Tongue (tissue), 2 donors: ENCODE data around the gene KMT2C. TPM values are rescaled to one million over a fixed set of nuclear protein-coding genes. Genes with fewer than 3 reads are reported as not detected.
"Not testable (repeated sequence)": the region's sequence is repeated elsewhere in the genome, so short reads cannot be mapped to it uniquely, and the experiment has no call there.

Source experiments
- DNase-seq: peaks from one replicate; pipeline ENCODE4 v3.0.0-alpha.2; 2015
- total RNA-seq: library from RNA; depleted of rRNA; stranded (reverse); fragments of >200 nt; gene quantifications from one replicate; pipeline ENCODE4 v1.2.3, GENCODE V29; 2014

The KMT2C gene
- total RNA-seq = 97.7 TPM

DNA sequence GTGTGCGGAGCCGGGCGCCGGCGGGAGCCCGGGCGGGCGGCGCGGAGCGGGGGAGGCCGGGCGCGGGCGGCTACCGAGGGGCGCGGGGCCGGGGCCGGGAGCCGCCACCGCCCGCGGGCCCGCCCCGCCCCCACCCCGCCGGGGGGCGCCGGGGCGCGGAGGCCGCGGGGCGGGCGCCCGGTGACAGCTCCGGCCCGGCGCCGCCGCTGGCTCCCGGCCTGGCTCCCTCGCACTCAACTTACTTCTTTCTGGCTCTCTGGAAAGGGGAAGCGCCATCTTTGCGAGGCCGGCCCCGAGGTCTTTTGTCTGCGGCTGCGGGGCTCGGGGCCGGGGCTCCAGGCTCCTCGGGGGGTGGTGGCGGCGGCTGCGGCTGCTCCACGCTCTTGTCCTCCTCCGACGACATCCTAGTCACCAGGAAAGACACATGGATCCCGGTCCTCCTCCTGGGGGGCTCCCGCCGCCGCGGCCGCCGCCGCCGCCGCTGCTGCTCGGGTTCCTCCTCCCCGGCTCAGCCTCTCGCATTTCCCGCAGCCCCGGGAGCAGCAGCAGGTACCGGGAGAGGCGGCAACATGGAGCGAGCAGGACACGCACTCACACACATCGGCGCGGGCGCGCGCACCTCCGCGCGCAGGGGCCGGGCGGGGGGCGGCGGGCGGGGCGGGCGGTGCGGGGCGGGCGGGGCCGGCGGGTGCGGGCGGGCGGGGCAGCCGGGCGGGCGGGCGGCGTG, at the start of gene KMT2C:
KMT2C (minus strand) TSS at position 620 of the 727 bp plus-strand sequence; CDS start at position 403, 217 bp downstream.
- DNase-seq = no peak

DNA sequence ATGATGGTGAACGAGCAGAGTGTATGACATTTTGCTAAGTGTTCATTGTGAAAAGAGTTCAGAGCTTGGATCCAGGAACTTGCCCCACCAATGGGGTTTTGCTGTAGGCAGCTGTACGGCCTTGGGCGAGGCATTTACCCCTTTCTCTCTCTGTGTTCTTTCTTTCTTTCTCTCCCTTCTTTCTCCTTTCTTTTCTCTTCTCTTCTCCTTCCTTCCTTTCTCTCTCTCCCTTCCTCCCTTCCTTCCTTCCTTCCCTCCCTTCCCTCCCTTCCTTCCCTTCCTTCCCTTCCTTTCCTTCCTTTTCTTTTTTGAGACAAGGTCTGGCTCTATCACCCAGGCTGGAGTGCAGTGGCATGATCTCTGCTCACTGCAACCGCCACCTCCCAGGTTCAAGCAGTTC, 45.3 kb upstream of the KMT2C start:
- no peak for DNase-seq

DNA sequence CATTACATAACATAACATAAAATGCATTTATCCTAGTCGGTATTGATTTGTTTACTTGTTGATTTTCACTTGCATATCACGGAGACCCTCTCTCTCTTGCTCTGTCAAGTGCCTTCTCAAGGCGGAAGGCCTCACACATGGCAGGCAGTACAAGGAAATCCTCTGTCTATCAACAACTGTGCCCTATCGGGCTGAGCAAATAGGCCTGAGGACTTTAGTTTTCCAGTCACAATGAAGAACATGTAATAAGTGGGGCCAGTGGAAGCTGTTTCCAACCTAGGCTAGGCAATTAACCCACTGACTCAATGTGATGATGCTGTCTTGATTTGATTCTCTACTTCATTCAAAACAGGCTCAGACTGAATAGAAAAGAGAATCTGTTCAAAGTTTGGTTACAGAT, 44.9 kb upstream of the KMT2C start:
- no peak for DNase-seq

DNA sequence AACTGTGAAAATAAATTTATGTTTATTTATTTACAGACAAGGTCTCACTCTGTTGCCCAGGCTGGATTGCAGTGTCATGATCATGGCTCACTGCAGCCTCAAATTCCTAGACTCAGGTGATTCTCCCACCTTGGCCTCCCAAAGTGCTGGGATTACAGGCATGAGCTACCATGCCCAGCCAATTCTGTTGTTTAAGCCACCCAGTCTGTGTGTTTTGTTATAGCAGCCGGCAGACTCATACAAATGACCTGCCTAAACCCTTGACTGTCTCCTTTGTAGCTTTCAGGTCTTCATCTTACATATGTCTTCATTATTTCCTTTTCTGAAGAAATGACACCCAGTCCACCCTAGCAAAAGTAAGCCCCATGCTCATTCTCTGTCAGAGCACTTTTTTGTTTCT, 43.8 kb upstream of the KMT2C start:
- no peak for DNase-seq

DNA sequence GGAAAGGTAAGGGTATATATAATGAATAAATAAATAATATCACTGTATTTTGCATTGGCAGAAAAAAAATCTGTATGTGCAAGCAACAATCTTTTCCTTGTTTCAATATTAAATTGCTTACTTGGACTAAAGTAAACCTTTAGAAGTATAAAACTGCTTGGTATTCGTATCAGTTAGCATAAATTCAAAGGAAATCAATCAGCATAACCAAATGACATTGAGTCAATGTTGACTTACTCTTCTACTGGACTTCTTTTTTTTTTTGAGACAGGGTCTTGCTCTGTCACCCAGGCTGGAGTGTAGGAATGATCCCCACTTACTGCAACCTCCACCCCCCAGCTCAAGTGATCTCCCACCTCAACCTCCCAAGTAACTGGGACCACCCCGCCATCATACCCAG, 42.3 kb upstream of the KMT2C start:
- no peak for DNase-seq

DNA sequence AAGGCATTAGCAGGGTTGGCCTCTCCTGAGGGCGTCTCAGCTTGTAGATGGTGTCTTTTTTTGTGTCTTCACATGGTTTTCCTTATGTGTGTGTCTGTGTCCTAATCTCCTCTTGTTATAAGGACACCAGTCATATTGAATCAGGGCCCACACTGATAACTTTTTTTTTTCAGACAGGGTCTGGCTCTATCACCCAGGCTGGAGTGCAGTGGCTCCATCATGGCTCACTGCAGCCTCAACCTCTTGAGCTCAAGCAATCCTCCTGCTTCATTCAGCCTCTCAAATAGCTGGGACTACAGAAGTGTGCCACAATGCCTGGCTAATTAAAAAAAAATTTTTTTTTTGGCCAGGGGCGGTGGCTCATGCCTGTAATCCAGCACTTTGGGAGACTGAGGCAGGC, 41.3 kb upstream of the KMT2C start:
- DNase-seq = no peak

DNA sequence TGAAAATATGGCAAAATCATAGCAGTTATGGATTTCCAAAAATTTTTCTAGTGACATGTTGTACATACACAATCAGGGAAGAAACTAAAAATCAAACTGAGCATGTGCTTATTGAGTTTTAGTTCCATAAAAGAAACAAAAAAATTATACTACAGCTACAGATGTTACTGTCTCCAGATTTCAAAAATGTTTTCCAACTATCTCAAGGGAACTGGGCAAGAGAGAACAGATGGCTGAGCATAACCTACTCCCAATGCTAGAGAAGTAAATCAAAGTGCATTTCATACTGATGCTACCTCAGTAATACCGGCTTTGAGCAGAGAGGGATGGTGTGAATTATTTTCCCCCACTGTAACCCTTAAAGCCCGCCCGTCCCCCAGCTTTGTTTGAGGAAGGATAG, 40.7 kb upstream of the KMT2C start:
- peak; percentile 28 for DNase-seq

DNA sequence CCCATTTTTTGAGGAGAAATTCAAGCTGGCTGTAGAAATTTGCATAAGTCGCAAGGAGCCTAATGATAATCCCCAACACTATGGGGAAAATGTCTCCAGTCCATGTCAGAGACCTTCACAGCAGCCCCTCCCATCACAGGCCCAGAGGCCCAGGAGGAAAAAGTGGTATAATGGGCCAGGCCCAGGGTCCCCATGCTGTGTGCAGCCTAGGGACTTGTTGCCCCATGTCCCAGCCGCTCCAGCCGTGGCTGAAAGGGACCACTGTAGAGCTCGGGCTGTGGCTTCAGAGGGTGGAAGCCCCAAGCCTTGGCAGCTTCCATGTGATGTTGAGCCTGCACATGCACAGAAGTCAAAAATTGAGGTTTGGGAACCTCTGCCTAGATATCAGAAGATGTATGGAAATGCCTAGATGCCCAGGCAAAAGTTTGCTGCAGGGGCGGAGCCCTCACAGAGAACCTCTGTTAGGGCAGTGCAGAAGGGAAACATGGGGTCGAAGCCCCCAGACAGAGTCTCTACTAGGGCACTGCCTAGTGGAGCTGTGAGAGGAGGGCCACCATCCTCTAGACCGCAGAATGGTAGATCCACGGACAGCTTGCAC, 35.3 kb upstream of the KMT2C start:
- DNase-seq = not testable (repeated sequence)

DNA sequence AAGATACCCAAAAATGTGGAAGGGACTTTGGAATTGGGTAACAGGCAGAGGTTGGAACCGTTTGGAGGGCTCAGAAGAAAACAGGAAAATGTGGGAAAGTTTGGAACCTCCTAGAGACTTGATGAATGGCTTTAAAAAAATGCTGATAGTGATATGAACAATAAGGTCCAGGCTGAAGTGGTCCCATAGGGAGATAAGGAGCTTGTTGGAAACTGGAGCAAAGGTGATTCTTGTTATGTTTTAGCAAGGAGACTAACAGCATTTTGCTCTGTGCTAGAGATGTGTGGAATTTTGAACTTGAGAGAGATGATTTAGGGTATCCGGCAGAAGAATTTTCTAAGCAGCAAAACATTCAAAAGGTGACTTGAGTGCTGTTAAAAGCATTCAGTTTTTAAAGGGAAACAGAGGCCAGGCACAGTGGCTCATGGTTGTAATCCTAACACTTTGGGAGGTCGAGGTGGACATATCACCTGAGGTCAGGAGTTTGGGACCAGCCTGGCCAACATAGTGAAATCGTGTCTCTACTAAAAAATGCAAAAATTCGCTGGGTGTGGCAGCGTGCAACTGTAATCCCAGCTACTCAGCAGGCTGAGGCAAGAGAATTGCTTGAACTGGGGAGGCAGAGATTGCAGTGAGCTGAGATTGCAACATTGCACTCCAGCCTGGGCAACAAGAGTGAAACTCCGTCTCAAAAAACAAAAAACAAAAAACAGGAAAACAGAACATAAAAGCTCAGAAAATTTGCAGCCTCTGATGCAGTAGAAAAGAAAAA, 34.6 kb upstream of the KMT2C start:
- DNase-seq = not testable (repeated sequence)

DNA sequence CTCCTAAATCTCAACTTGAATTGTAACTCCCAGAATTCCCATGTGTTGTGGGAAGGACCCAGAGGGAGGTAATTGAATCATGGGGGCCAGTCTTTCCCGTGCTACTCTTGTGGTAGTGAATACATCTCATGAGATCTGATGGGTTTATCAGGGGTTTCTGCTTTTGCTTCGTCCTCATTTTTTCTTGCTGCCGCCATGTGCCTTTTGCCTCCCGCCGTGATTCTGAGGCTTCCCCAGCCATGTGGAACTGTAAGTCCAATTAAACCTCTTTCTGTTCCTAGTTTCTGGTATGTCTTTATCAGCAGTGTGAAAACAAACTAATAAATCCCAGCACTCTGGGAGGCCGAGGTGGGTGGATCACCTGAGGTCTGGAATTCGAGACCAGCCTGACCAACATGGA, 33.8 kb upstream of the KMT2C start:
- not testable (repeated sequence) for DNase-seq

DNA sequence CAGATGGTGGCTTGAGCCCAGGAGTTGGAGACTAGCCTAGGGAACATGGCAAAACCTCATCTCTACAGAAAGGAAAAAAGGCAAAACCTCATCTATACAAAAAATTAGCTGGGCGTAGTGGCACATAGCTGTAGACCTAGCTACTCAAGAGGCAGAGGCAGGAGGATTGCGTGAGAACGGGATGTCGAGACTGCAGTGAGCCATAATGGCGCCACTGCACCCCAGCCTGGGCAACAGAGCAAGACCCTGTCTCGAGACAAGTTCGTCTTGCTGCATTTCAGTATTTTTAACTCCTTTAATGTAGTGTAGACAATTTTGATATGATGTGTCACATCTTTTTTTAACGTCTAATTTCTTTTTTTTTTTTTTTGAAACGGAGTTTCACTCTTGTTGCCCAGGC, 31.4 kb upstream of the KMT2C start:
- DNase-seq = no peak

DNA sequence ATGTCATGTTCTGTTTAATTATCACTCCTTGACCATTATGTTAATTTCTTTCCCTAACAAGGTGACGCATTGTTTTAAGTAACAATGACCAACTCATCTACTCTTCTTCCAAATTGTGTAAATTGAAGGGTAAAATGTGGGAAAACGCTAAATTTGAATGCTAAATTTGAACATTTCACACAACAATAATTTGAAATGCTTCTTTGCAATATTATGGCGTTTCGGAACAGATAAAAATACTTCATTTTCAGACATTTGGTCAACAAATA, 29.2 kb upstream of the KMT2C start:
- DNase-seq = no peak

DNA sequence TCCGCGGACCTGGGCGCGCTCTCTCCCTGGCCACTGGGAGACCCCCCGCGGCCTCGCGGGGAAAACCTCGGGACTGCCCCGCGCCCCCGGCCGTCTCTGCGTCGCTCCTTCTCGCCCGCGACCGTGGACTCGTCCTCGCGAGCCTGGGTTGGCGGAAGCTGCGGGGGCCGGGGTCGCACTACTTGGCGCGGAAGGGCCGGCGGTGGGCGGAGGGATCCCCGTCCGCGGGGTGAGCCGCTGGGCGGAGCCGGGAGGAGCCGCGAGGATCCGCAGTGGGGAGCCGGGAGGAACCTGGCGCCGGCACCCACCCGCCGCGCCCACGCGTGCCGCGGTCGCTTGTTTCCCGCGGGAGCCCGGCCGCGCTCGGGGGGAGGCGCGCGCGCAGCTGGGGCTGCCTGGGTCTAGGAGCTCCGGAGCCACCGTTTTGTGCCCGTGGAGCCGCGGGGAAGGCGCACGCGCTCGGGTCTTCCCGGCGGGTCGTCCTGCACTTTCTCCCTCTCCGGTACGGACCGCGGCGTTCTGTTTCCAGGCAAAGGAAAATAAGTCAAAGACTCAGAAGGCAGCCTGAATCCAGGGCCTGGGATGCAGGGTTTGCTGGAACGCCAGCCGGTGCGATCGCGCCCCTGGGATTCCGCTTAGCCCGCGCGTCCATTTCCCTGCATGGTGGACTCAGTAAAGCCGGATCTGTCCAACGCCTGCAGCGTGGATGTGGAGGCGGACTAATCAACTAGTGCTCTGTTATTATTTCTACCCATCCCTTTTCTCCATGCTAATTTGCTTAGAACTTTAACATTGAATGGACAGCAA, 28.7 kb upstream of the KMT2C start:
- DNase-seq = peak; percentile 89

DNA sequence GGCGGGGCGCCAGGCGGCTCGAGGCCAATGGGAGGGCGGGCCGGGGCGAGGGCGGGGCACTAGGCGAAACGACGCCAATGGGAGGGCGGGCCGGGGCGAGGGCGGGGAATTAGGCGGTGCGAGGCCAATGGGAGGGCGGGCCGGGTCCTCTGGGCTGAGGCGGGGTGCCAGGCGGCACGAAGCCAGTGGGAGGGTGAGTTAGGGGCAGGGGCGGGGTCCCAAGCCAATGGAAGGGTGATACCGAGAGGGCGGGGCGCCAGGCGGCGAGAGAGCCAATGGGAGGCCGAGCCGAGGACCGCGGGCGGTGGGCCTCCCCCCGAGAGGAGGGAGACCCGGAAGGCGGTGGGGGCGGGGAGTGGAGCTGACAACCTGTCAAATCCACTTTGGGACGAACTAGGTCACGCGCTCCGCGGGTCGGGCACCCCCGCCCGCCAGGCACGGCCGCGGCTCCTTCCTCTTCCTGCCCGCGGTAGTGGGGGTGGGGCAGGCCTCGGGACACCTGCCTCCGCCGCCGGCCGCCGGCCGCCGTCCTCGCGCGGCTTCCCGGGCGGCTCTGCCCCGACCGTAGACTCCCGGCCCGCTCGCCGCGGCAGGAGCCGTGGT, 28.0 kb upstream of the KMT2C start:
- peak; percentile 100 for DNase-seq

DNA sequence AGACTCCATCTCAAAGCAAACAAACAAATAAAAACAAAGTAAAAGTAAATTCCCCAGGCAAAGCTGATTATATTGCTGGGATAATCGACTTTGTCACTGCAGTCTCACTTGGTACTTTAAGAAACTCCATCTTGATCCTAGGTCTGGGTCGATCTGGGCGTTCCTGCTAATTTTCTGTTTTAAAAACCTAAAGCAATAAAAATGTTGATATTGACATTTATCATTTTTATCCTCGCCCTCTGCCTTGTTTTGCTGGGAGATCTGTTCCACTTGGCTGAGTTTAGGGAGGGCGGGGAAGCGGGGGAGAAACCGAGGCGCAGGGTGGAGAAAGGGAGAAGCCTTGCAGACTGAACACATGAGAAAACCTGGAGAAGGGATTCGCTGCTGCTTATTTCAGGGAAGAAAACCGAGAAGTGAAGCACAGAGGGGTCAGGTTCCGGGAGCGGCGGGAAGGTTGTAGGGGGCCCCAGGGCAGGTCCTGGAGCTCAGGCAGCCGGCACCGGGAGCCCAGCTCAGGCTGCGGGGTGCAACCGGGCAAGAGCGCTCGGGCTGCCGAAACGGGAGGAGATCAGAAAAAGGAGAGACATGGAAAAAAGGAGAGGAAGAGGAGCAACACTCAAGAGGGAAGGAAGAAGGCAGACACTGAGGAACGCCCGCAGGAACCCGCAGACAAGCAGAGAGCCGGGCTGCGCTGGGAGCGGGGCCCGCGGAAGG, 27.3 kb upstream of the KMT2C start:
- DNase-seq = peak; percentile 84

DNA sequence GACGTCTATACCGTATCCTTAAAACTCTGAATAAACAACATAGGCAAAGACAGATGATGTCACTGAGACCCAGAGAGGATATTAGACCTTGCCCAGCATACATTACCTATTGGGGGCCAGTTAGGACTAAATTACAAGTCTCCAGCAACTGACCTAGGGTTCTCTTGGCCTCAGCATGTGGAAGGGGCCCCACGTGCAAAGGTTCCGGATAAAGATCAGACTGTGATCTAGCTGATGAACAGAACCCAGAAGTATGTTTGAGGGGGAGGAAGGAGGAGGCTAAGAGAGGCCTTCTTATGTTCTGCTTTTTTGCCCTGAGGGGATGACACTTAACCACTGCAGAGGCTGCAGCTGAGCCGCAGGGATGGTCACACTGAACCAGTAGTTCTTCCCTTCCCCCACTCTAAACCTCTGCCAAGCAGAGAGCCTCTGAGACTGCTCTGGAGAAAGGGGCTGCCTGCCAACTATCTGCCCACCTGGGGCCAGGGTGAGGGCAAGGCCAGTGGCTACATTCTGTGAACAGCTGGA, 24.0 kb upstream of the KMT2C start:
- peak; percentile 41 for DNase-seq

DNA sequence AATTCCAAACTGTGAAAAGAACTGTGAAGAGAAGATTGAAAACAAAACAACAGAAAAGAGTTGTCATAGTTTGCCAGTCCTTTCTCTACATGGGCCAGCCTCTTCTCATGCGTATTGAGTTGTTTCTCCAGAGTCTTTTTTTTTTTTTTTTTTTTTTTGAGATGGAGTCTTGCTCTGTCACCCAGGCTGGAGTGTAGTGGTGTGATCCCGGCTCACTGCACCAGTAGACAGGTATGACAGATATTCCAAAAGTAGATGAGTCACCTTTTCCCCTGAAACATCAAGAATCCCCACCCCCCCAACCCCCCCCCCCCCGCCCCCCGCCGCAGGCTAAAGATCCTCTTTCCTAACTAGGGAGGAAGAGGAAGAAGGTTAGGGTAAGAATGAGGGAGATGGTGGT, 15.6 kb upstream of the KMT2C start:
- DNase-seq = no peak

DNA sequence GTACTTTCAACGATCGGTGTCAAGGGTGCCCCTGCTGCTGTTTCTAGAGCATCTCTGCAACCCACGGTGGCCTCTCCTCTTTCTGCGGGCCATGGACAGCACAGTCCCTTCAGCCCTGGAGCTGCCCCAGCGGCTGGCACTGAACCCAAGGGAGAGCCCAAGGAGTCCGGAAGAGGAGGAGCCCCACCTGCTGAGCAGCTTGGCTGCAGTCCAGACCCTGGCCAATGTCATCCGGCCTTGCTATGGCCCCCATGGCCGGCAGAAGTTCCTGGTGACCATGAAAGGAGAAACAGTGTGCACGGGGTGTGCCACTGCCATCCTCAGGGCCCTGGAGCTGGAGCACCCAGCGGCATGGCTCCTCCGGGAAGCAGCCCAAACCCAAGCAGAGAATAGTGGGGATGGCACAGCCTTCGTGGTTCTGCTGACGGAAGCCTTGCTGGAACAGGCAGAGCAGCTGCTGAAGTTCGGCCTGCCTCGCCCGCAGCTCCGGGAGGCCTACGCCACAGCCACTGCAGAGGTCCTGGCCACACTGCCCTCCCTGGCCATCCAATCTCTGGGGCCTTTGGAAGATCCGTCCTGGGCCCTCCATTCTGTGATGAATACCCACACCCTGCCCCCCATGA, 9.7 kb upstream of the KMT2C start:
- not testable (repeated sequence) for DNase-seq

DNA sequence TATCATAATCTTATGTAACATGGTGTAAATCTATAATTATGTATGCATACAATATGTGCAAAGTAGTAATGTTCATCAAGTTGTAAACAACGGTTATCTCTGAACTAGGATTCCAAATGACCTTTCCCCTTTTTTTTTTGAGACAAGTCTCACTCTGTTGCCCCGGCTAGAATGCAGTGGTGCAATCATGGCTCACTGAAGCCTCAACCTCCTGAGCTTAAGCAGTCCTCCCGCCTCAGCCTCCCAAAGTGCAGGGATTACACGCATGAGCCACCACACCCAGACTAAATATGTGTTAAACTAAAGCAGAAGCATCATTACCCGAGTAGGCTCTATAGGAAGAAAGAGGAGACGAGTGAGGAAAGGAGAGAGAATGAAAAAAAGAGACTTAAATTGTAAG, 7.8 kb upstream of the KMT2C start:
- no peak for DNase-seq

DNA sequence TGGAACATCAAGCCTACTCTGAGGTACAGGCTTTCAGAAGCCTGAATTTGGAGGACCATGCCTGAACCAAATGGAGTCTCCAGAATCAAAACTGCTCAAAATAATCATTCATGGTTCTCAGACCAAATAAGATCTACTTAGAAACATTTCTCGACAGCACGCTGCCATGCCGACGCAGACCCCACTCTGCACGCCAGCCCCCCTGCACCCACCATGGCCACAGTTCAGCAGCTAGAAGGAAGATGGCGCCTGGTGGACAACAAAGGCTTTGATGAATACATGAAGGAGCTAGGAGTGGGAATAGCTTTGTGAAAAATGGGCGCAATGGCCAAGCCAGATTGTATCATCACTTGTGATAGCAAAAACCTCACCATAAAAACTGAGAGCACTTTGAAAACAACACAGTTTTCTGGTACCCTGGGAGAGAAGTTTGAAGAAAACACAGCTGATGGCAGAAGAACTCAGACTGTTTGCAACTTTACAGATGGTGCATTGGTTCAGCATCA, 6.6 kb upstream of the KMT2C start:
- DNase-seq = no peak

DNA sequence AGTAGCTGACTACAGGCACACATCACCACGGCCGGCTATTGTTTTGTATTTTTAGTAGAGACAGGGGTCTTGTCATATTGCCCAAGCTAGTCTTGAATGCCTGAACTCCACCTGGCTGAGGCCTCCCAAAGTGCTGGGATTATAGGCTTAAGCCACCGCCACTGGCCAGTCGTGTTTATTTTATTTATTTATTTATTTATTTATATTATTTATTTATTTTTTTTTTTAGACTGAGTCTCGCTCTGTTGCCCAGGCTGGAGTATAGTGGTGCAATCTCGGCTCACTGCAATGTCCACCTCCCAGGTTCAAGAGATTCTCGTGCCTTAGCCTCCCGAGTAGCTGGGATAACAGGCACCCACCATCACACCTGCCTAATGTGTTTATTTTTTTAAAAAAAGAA, 6.0 kb upstream of the KMT2C start:
- DNase-seq = not testable (repeated sequence)
